Neural cell (in vitro differentiated cells): ENCODE results near the gene GALR1. TPM values are rescaled to one million over a fixed set of nuclear protein-coding genes. Genes with fewer than 3 reads are reported as not detected.

ENCODE experiments used
- H2AFZ ChIP-seq: fragments of 200-600, 300-800 bp; sonication (generic), shearing (Covaris generic); 2 replicates; pipeline ENCODE4 v1.6.0; 2014; ENCODE audit warnings: low read depth, mild to moderate bottlenecking, antibody characterized with exemption, low read length, moderate library complexity
- H3F3A ChIP-seq: fragments of 200-600 bp; shearing (Covaris generic); 2 replicates; pipeline ENCODE4 v1.6.1; 2016; ENCODE audit warnings: mild to moderate bottlenecking, moderate library complexity, mixed read lengths, antibody characterized with exemption, low read length; ENCODE audit not compliant: insufficient read depth, poor library complexity, severe bottlenecking
- H3K27ac ChIP-seq: fragments of 200-600, 300-800 bp; sonication (generic), shearing (Covaris generic); 2 replicates; pipeline ENCODE4 v1.5.1; 2014; ENCODE audit warnings: mild to moderate bottlenecking, low read length, moderate library complexity
- H3K27me3 ChIP-seq: fragments of 300-800, 200-600 bp; sonication (generic), shearing (Covaris generic); 2 replicates; pipeline ENCODE4 v1.6.0; 2014; ENCODE audit warnings: mild to moderate bottlenecking, low read depth, low read length, moderate library complexity; ENCODE audit not compliant: insufficient read depth
- H3K36me3 ChIP-seq: fragments of 300-800, 200-600 bp; sonication (generic), shearing (Covaris generic); 2 replicates; pipeline ENCODE4 v1.5.1; 2014; ENCODE audit warnings: mild to moderate bottlenecking, antibody characterized with exemption, low read length, moderate library complexity; ENCODE audit not compliant: insufficient read depth
- H3K4me2 ChIP-seq: fragments of 300-800, 200-600 bp; sonication (generic), shearing (Covaris generic); 2 replicates; pipeline ENCODE4 v1.6.0; 2014; ENCODE audit warnings: mild to moderate bottlenecking, low read length
- H3K4me3 ChIP-seq: fragments of 300-800, 200-600 bp; sonication (generic), shearing (Covaris generic); 2 replicates; pipeline ENCODE4 v1.5.1; 2014; ENCODE audit warnings: mild to moderate bottlenecking, low read length, moderate library complexity
- H3K79me2 ChIP-seq: fragments of 200-600 bp; shearing (Covaris generic); replicated peaks from 2 replicates; pipeline ENCODE4 v1.6.0; 2014; ENCODE audit warnings: mild to moderate bottlenecking, low read length, moderate library complexity; ENCODE audit not compliant: insufficient read depth
- H3K9ac ChIP-seq: fragments of 300-800, 200-600 bp; sonication (generic), shearing (Covaris generic); 2 replicates; pipeline ENCODE4 v1.6.1; 2016; ENCODE audit warnings: mild to moderate bottlenecking, low read length, mixed read lengths
- H3K9me2 ChIP-seq: fragments of 200-600 bp; shearing (Covaris generic); 2 replicates; pipeline ENCODE4 v1.6.1; 2016; ENCODE audit warnings: mild to moderate bottlenecking, low read length, mixed read lengths; ENCODE audit not compliant: insufficient read depth
- H3K9me3 ChIP-seq: fragments of 200-600, 300-800 bp; sonication (generic), shearing (Covaris generic); 2 replicates; pipeline ENCODE4 v1.6.1; 2016; ENCODE audit warnings: mild to moderate bottlenecking, mixed run types, low read length, moderate library complexity, mixed read lengths
- H4K20me1 ChIP-seq: fragments of 200-600 bp; shearing (Covaris generic); 2 replicates; pipeline ENCODE4 v1.6.1; 2016; ENCODE audit warnings: mild to moderate bottlenecking, mixed run types; ENCODE audit not compliant: insufficient read depth
- CTCF ChIP-seq: fragments of 450-650 bp; IDR thresholded peaks from 2 replicates; pipeline ENCODE4 v1.5.1; 2014; ENCODE audit warnings: antibody characterized with exemption, mild to moderate bottlenecking, moderate library complexity; ENCODE audit not compliant: poor library complexity, severe bottlenecking
- EP300 ChIP-seq: fragments of 450-650 bp; conservative IDR thresholded peaks from 2 replicates; pipeline ENCODE4 v1.6.1; 2014; ENCODE audit warnings: antibody characterized with exemption, mild to moderate bottlenecking, moderate library complexity; ENCODE audit not compliant: poor library complexity, severe bottlenecking
- EZH2 ChIP-seq: fragments of 200-600, 300-800 bp; shearing (Covaris generic), sonication (generic); IDR thresholded peaks from 2 replicates; pipeline ENCODE4 v1.6.1; 2014; ENCODE audit warnings: antibody characterized with exemption, low read length, borderline replicate concordance, mild to moderate bottlenecking; ENCODE audit not compliant: insufficient read depth, poor library complexity, severe bottlenecking
- POLR2AphosphoS5 ChIP-seq: IDR thresholded peaks from 2 replicates; pipeline ENCODE4 v1.6.1; 2012
- RAD21 ChIP-seq: fragments of 450-650 bp; conservative IDR thresholded peaks from 2 replicates; pipeline ENCODE4 v1.6.1; 2014; ENCODE audit warnings: antibody characterized with exemption, mild to moderate bottlenecking, moderate library complexity
- REST ChIP-seq: IDR thresholded peaks from 2 replicates; pipeline ENCODE4 v1.6.1; 2012; ENCODE audit warnings: borderline replicate concordance
- SMC3 ChIP-seq: fragments of 450-650 bp; conservative IDR thresholded peaks from 2 replicates; pipeline ENCODE4 v1.6.1; 2014; ENCODE audit warnings: antibody characterized with exemption, mild to moderate bottlenecking, moderate library complexity; ENCODE audit not compliant: poor library complexity
- TAF1 ChIP-seq: IDR thresholded peaks from 2 replicates; pipeline ENCODE4 v1.6.1; 2012; ENCODE audit warnings: low read depth
- polyA plus RNA-seq: library from polyadenylated mRNA; depleted of rRNA; stranded (reverse); fragments of >200 nt; gene quantifications from 2 replicates; pipeline ENCODE4 v1.2.3, GENCODE V29; 2014

GALR1 gene
- polyA plus RNA-seq, 1 donor from 2014 or later: 0.11 TPM

GRCh38 chr18:77321823-77322805, 72.5 kb downstream of the GALR1 start:
- H3K27me3 ChIP-seq: no peaks in the 10 kb centered on the region
- H3K27ac ChIP-seq: peak overlapping the region; percentile 9
- H3K36me3 ChIP-seq: no peaks in the 10 kb centered on the region
- H2AFZ ChIP-seq: no peak overlapping the region
- H3K79me2 ChIP-seq: no peaks in the 10 kb centered on the region
- H3K9me2 ChIP-seq: no peaks in the 10 kb centered on the region
- H4K20me1 ChIP-seq: no peaks in the 10 kb centered on the region
- TF ChIP-seq SMC3 (no peak), TAF1 (no peak), REST (no peak)
- H3F3A ChIP-seq: no peaks in the 10 kb centered on the region
- no peak overlapping the region for H3K9ac ChIP-seq
- no peak overlapping the region for H3K4me3 ChIP-seq
- no peak overlapping the region for H3K4me2 ChIP-seq
- no peaks in the 10 kb centered on the region for H3K9me3 ChIP-seq

- H3K27me3 ChIP-seq: no peaks in the 10 kb centered on the region
- no peak overlapping the region for H3K4me3 ChIP-seq
- no peaks in the 10 kb centered on the region for H3F3A ChIP-seq
- H3K9ac ChIP-seq: no peak overlapping the region
- no peaks in the 10 kb centered on the region for H3K9me2 ChIP-seq
- H3K27ac ChIP-seq: no peak overlapping the region
- H3K9me3 ChIP-seq: no peaks in the 10 kb centered on the region
- no peak overlapping the region for H3K4me2 ChIP-seq
- H2AFZ ChIP-seq: no peak overlapping the region
- TF ChIP-seq RAD21 (no peak), EP300 (no peak), EZH2 (no peak), CTCF (no peak), POLR2AphosphoS5 (no peak), REST (no peak)
- no peaks in the 10 kb centered on the region for H3K36me3 ChIP-seq
- no peaks in the 10 kb centered on the region for H3K79me2 ChIP-seq
- no peaks in the 10 kb centered on the region for H4K20me1 ChIP-seq
Measured at GRCh38 chr18:77323640-77324299, 74.1 kb downstream of the GALR1 start.
